ENCODE measurements around the gene MVB12B.

MVB12B gene

DNA sequence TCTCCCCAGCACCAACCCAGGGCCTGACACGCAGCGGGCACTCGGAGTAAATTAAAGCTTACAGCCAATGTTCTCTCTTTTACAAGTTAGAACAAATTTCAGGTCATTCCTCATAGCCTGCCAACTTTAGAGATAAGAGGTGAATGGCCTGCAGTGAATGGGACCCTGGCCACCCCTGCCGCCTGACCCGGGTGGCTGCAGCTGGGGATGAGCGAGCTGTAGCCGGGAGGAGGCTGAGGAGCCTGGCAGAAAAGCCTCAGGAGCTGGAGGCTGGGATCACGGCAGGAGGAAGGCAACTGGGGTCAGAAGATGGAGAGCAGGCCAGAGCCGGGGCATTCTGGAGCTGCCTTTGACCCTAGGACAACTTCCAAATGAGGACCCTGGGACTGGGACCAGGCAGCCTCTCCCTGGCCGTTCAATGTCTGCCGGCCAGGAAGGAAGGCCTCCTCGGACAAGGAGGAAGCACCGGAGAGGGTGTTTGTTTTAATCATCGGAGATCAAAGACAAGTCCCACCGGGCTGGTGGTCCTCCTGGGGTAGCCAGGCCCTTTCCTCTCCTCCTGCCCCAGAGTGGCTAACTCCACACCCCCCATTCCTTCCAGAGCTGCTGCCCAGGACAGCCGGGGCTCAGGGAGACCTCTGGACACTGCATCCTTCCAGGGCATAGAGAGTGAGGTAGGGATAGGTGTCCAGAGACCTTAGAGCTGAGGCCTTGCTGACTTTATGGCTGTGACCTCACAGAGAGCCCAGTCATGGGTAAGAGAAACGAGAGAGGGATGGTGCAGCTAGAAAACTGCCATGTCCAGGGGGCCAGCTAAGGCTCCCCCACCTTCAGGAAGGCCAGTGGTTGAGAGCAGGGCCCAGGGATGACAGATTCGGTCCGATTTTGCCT lies 199.8 kb downstream of the MVB12B start:
- H3K27ac ChIP-seq = no peak overlapping the region
- in situ Hi-C loops (cut with HindIII; ENCODE audit: low pct_ligation_motif_present, low sequenced_read_pairs) = no loop called here
- no peaks in the 10 kb centered on the region for H3K36me3 ChIP-seq (replicated peaks)
- H3K4me3 ChIP-seq (ENCODE audit: low read depth, low read length) = no peak overlapping the region
- H3K27me3 ChIP-seq (replicated peaks) = peaks cover 15% of the 10 kb centered on the region
- no peak for DNase-seq
- TF ChIP-seq, protein P1, sequence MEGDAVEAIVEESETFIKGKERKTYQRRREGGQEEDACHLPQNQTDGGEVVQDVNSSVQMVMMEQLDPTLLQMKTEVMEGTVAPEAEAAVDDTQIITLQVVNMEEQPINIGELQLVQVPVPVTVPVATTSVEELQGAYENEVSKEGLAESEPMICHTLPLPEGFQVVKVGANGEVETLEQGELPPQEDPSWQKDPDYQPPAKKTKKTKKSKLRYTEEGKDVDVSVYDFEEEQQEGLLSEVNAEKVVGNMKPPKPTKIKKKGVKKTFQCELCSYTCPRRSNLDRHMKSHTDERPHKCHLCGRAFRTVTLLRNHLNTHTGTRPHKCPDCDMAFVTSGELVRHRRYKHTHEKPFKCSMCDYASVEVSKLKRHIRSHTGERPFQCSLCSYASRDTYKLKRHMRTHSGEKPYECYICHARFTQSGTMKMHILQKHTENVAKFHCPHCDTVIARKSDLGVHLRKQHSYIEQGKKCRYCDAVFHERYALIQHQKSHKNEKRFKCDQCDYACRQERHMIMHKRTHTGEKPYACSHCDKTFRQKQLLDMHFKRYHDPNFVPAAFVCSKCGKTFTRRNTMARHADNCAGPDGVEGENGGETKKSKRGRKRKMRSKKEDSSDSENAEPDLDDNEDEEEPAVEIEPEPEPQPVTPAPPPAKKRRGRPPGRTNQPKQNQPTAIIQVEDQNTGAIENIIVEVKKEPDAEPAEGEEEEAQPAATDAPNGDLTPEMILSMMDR (IDR thresholded peaks at IDR 0.05; ENCODE audit: low read depth, low read length, missing control alignments) = no peak

DNA sequence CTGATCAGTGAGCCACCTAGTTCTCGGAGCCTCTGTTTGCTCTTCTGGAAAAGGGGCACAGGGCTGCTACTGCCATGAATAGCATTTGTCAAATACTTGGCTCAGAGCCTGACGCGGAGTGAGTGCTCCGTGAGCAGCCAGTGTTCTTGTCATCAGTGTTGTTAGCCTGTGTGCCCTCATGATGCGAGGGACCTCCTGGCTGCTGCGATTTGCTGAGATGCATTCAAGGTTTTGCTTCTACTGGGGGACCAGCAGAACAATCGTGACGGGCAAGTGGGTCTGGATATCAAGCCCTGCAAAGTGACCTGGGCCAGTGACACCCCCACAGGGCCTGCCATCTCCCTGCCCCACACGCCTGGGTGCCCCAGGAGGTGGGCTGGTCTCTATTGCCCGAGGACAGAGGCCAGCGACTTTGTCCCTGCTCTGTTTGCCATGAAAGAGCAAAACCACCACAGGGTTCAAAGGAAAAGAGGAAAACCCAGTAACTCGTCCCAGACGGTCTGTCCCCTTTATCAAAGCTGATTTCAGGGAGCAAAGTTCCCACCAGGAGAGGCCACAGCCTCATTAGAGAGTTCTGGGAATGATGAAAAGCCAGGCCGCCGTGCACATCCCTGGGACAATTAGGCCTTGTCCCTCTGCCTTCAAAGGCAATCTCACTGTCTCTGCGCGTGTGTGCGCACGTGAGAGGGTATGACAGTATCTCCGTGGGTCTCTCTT lies 200.6 kb downstream of the MVB12B start:
- TF ChIP-seq, protein P1 (IDR thresholded peaks at IDR 0.05; ENCODE audit: low read depth, low read length, missing control alignments) = no peak
- in situ Hi-C loops (cut with HindIII; ENCODE audit: low pct_ligation_motif_present, low sequenced_read_pairs) = no loop called here
- Histone ChIP-seq H3K27me3 (replicated peaks) (peaks cover 21% of the 10 kb centered on the region), H3K4me3 (ENCODE audit: low read depth, low read length) (no peak overlapping the region), H3K27ac (no peak overlapping the region), H3K36me3 (replicated peaks) (no peaks in the 10 kb centered on the region)
- DNase-seq = no peak

DNA sequence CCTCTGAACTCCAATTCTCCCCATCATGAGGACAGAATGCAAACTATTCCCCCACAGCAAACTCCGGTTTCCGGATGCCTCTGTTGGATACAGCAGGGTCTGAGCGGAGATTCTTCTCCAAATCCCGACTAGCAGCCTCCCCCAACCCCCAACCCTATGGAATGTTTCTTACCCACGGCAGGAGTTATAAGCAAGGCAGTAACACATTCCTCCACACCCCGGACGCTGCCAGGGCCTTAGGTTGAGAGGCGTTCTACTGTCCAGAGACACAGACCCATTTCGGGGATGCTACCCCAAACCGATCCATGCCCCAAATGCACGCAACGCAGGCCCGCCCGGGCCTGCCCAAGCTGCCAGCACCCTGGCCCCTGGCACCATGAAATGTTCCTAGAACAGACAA lies 201.5 kb downstream of the MVB12B start:
- Histone ChIP-seq H3K4me3 (ENCODE audit: low read depth, low read length) (no peak overlapping the region), H3K27ac (no peak overlapping the region), H3K27me3 (replicated peaks) (peaks cover 20% of the 10 kb centered on the region), H3K36me3 (replicated peaks) (no peaks in the 10 kb centered on the region)
- DNase-seq = no peak
- in situ Hi-C loops (cut with HindIII; ENCODE audit: low pct_ligation_motif_present, low sequenced_read_pairs) = no loop called here
- TF ChIP-seq, protein P1 (IDR thresholded peaks at IDR 0.05; ENCODE audit: low read depth, low read length, missing control alignments) = no peak

DNA sequence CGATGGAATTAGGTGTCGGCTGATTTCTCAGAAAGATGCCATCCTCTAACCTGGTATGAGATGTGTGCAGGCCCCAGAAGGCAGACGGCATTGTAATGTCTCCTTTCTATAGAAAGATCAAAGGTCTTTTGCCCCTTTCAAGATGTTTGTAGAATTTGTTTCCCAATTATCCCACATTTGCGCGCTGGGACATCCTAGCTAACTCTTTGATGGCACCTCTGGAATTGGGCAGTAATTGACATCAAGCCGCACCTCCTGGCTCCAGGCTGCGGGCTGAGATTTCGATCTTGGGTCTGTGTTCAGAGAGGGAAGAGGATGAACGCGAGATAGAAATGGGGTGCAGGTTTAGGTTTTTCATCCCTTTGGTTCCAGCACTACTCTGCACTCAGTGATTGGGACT lies 202.3 kb downstream of the MVB12B start:
- H3K27me3 ChIP-seq (replicated peaks) = peaks cover 21% of the 10 kb centered on the region
- no peaks in the 10 kb centered on the region for H3K36me3 ChIP-seq (replicated peaks)
- H3K27ac ChIP-seq = no peak overlapping the region
- no peak for DNase-seq
- TF ChIP-seq, protein P1 (IDR thresholded peaks at IDR 0.05; ENCODE audit: low read depth, low read length, missing control alignments) = no peak
- no peak overlapping the region for H3K4me3 ChIP-seq (ENCODE audit: low read depth, low read length)
- in situ Hi-C loops (cut with HindIII; ENCODE audit: low pct_ligation_motif_present, low sequenced_read_pairs) = no loop called here

DNA sequence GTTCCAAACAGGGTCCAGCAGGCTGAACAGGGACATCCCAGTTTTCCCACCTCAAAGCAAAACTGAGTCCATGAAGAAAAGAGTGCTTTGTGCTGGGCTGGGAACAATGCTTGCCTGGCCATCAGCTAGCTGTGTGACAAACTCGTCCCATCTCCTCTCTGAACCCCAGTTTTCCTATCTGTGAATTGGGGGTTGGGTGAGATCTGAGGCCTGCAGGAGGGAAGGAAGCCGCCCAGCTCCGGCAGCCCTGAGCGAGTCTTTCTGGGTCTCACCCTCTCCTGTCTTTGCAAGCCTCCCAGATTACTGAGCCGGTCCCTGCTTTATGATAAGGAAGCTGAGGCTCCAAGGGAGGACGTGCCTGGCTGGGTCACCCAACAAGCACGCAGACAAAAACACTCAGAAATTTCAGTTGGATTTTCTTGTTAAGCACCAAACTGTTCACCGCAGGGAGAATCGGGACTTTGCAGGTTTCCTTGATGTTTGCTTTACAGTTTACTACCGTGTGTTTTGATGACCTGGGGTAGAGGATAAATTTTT lies 204.5 kb downstream of the MVB12B start:
- TF ChIP-seq, protein P1 (IDR thresholded peaks at IDR 0.05; ENCODE audit: low read depth, low read length, missing control alignments) = no peak
- Histone ChIP-seq H3K36me3 (replicated peaks) (no peaks in the 10 kb centered on the region), H3K27me3 (replicated peaks) (peaks cover 36% of the 10 kb centered on the region), H3K27ac (no peak overlapping the region), H3K4me3 (ENCODE audit: low read depth, low read length) (no peak overlapping the region)
- no peak for DNase-seq
- in situ Hi-C loops (cut with HindIII; ENCODE audit: low pct_ligation_motif_present, low sequenced_read_pairs) = no loop called here
